NCI-H2081 treated with DMSO at 0.1 percent for 48 hours (cell line): ENCODE measurements around the gene PDE8B.

Source experiments
- DNase-seq: peaks from one replicate; lab custom pipeline; 2025; lab: John Stamatoyannopoulos, UW

PDE8B gene, protein sequence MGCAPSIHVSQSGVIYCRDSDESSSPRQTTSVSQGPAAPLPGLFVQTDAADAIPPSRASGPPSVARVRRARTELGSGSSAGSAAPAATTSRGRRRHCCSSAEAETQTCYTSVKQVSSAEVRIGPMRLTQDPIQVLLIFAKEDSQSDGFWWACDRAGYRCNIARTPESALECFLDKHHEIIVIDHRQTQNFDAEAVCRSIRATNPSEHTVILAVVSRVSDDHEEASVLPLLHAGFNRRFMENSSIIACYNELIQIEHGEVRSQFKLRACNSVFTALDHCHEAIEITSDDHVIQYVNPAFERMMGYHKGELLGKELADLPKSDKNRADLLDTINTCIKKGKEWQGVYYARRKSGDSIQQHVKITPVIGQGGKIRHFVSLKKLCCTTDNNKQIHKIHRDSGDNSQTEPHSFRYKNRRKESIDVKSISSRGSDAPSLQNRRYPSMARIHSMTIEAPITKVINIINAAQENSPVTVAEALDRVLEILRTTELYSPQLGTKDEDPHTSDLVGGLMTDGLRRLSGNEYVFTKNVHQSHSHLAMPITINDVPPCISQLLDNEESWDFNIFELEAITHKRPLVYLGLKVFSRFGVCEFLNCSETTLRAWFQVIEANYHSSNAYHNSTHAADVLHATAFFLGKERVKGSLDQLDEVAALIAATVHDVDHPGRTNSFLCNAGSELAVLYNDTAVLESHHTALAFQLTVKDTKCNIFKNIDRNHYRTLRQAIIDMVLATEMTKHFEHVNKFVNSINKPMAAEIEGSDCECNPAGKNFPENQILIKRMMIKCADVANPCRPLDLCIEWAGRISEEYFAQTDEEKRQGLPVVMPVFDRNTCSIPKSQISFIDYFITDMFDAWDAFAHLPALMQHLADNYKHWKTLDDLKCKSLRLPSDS

DNA sequence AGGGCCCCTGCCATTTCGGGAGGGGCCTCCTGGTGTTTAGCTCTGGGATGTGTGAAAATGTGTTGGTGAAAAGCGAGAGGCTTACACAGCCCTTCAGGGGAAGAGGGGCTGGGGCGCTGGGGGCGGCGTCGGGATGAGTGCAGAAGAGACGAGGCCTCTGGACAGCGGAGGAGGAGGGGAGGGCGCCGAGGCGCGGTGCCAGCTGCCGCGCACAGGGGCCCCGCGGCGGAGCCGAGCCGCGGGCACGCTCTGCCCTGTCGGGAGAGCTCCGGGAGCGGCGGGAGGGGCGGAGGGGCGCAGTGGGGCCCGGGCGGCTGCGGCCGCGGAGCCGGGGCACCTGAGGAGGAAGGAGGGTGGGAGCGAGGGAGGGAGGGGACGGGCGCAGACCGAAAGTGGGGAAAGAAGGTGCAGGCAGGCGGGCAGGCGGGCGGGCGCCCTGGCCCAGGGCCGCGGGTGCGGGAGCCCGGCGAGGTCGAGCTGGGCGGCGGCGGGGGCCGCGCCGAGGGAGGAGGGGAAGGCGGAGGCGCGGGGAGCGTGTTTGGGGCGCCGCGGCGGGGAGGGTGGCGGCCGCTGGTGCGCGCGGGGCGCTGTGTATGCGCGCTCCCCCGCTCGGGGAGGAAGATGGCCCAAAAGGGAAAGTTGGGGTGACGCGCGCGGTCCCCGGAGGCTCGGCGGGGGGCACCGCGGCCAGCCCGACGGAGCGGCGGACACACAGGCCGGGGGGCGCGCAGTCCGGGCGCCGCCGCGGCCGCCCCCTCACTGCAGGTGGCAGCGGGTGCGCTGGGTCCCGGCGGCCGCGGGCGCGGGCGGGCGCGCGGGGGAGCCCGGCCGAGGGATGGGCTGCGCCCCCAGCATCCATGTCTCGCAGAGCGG is at the start of gene PDE8B:
TSS of gene PDE8B (plus strand) at position 590 of the 873 bp plus-strand sequence. CDS start at position 836, 246 bp downstream.
- DNase-seq, result no peak

DNA sequence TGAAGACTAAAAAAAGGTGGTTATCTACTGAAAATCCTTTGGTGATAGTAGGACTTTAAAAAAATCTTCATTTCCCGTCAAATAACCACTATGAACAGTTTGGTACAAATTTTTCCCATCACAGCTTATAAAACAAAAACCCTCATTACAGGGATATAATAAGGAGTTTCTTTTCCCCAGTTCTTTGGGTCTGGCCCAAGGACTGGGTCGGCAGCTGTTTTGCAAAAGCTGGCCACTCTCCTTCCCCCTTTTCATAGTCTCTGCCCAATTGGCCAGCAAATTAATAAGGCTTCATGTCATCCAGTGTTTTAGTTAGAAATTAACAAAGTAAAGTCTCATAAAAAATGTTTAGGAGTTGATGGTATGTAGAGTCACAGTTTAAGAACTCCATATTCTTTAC is 47.0 kb upstream of the PDE8B start:
- no peak for DNase-seq

DNA sequence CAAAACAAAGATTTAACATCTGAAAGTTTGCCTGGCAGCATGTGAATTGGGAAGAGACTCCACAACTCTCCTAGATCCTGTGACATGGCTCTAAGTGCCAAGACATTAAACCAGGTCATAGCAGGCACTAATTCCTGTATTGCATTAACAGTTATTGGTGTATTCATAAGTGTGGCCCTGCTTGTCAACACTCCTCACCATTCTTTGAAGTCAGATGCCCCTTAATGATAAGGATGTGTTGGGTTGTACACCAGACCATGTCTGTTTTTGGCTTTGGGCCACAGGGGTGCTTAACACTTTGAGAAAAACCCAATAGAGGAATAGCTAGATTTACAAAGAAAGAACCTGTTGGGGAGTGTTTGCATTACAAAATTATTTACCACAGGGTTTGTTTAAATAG is 43.4 kb upstream of the PDE8B start:
- DNase-seq, result no peak

DNA sequence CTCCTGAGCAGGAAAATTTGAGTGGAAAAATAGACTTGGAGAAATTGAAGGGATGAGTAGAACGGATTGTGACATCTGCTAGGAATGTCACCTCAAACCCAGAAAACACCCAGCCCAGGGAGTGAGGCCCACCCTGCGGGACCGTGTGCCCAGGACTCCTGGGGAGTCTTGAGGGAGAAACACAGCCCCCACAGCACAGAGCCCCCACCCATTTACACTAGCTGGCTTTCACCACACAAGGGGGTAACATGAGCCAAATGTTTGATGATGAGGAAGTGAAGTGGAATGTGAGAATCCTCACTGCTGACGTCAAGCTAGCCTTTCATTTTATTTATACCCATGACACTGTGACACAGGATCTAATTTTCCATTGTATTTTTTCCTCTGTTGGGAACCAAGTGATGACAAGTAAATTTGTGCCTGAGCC is 42.8 kb upstream of the PDE8B start:
- DNase-seq, result no peak

DNA sequence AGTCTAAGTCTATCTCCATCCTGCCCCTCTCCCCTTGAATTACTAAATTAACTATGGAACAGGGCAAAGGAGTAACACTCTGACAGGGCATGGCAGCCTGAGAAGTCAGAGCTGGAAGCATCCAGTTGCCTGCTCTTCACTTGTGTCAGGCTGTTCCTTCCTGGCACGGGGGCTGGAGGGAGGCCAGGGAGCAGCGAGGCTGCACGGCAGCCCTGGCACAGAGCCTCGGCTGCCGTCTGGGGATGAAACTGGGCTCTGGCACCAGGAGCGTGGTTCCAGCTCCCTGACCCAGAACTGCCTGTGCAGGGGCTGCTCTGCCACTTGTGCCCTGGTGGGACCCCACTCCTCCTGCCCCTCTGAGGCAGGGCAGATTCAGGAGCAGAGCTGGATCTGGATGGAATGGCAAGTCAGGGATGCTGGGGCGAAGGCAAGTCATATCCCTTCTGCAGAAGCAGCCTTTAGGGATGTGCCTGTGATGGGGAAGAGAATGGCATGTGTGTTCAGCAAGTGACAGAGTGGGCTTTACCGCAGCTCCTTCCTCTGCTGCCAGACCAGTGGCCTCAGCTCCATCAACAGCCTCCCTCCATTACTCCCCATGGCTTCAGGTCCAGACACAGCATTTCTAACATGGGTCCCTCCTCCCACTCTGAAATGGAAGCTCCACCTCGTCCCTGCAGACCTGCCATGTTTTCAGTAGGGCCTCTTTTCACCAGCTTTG is 42.2 kb upstream of the PDE8B start:
- no peak for DNase-seq

DNA sequence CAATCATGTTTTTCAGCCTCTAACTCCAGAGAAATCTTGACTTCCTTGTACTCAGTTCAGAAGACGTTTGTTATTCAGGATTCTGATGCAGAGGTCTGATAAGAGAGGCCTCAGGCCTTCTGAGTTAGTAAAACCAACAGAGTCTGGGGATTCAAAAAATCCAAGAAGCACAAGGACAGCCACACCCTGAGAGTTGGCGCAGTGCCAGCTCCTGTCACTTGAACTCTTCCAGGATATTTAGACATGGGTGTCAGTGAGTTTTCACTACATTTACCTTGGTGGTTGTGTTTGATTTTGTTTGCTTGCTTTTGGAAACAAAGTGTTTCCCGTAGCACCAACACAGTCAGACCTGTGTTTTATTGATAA is 41.6 kb upstream of the PDE8B start:
- no peak for DNase-seq

DNA sequence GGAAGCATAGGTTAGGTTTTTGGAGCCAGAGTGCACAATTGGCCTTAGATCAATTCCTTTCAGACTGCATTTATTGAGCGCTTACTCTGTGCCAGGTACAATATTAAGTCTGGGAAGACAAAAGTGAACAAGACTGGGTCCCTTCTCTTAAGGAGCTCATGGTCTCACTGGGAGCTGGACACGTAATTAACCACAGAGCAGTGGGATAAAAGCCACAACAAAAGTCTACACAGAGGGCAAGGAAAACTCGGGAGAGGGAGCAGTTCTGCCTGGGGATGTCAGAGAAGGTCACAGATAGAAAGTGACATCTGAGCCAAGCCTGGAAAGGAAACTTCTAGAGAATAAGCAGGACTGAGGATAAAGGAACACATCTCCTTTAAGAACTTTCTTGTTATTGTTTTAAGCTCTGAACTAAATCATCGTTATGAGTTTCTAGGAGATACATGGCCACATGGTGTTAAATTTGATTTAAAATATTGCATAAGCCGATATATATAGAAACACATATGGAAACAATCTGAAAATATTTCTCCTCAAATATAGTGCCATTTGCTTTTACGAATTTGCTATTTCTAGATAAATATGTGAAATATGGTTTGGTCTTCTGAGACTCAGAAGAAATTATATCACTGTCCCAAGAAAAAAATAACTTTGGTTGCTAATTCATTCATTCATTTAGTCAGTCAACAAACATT is 40.1 kb upstream of the PDE8B start:
- no peak for DNase-seq

DNA sequence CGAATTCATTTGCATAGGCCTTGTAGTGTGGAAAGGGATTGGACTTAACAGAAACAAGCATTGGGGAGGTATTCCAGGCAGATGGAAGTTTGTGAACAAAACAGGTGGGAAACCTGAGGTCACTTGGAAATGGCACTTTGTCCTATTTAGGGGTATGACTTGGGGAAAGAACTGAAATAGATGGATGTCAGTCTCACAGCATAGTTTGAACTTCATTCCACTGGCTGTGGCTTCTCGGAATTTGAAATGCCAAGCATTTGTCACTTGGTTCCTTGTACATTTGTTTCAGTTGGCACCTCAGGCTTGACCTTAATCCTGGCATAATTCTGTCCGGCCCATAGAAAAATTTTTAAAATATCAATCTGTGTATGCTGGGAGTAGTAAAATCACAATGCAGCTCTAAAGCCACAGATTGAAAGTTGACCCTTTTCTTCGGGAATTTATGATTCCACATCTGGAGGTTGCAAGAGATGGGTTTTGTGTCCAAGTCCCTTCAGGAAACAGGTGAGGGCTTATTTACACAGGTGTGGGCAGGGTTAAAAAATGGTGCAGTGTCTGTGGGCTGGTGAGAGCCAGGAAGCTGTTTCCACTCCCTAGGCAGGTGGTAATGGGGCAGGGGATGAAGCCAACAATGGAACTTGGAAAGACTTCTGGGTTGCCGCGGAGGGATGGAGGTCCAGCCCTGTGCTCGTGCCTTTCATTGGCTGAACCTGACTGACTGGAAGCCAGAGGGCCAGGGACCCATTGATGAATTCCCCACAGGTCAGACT is 39.2 kb upstream of the PDE8B start:
- no peak for DNase-seq

DNA sequence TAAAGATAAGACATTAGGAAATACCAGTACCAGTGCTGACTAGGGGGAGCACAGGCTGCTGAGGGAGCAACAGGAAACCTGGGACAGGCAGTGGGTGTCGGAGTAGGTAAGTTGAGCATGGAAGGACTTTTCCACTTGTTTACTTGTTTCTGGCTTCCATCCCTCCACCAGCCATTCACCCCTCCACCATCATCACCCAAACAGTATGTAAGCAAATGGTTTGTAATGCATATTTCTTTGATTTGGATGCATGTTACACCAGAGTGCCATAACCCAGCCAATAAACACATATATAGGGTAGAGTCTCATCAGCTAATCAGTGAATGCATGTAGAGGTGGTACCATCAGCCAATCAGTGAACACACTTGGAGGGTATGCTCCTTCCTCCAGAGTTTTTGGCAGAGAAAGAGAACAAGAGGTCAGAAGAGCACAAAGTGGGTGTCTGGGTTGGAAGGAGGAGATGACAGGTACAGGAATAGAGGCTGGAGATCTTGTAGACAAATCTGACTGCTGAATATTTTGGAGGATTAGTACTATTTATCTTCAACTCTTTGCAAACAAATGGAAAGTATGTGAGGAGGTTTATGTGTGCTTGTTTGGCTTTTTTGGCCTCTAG is 37.7 kb upstream of the PDE8B start:
- no peak for DNase-seq

DNA sequence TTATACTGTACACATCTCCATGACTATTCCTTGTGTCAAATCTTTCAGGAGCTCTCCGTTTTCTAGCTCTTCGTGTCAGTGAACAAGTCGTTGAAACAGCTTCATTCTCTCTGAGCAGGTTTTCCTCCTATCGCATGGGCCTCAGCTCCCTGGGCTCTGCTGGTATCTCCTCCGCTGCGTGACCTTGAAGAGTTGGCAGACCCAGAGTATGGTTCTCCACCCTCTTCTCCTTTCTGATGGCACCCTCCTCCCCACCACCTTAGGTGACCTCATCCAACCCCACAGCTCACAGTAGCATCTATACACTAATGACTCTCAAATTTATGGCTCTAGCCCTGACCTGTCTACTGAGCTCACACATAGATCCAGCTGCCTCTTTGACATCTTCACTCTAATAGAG is 36.0 kb upstream of the PDE8B start:
- DNase-seq, result no peak

DNA sequence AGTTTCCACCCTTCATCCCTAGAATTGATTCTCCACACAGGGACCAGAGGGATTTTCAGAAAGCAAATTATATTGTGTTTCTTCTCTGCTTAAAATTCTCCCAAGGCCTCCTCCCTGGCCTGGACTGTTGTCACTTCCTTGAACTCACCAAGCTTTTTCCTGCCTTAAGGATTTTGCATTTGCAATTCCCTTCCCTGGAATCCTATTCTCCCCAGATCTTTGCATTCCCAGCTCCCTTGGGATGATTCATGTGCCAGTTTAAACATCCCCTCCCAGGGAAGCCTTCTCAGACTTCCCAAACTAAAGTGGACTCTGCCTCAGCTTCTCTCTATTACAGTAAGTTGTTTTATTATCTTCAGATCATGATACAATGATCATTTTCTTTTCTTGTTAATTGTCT is 35.2 kb upstream of the PDE8B start:
- no peak for DNase-seq

DNA sequence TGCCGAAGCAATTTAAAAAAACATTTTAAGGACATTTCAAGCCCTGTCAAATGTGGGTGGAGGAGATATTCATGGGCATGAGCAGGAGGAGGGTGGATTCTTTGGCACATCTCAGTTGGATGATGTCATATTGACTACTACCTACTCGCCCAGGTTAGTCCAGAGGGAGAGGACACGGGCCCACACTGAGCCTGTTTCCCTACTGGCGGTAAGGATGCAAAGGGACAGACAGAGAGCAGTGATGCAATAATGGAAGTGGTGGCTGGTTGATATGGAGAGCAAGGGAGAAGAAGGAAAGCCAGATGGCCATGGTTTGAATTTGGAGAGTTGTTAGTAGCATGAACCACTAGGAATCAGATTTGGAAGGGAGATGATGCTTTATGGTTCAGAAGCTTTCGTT is 34.1 kb upstream of the PDE8B start:
- no peak for DNase-seq

DNA sequence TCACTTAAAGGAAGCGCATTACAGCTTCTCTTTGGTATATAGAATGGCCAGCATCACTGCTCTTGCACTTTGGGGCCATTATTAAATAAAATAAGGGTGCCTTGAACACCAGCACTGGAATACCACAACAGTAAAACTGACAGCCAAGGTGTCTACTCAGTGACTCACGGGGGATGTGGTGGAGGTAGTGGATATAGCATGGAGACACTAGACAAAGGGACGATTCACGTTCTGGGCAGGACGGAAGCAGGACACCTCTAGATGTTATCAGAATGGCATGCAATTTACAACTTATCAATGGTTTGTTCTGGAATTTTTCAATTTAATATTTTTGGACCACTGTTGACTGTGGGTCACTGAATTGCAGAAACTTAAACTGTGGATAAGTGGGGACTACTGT is 32.9 kb upstream of the PDE8B start:
- no peak for DNase-seq

DNA sequence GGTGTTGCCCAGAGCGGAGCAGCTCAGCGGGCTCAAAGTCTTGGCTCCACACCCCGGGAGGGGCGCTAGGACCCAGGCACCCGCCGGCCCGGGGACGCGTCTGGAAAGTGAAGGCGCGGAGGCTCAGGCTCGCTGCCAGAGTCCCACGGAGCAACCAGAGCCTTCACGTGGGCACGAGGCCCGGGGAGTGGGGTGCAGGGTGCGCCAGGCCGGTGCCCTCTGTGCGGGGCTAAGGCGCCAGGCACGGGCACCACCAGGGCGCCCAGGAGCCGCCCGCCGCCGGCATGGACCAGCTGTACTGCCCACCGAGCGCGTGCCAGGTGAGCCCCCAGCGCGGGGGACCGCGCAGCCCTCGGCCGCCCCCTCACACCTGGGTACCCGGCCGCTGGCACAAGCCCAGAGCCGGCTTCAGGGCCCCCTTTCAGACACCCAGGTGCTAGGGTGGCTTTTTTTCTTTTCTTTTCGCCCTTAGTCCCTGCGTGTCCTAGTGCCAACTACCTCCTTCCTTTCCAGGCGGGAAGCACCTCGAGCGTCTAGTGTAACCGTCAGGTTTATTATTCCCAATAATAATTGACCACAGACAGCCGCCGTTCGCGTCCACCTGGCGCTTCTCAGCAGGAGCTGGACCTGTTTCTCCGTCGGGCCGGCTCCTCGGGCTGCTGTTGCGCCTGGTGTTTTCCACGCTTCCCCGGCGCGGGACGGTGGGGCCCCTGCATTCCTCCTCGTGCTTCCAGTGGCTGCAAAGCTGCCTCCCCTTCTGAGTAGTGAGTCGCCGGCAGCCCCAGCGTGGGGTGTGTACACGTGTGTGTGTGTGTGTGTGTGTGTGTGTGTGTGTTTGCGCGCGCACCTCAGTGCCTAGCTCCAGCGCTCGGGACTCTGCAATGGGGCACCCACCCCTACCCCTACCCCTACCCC is 30.1 kb upstream of the PDE8B start:
- no peak for DNase-seq

DNA sequence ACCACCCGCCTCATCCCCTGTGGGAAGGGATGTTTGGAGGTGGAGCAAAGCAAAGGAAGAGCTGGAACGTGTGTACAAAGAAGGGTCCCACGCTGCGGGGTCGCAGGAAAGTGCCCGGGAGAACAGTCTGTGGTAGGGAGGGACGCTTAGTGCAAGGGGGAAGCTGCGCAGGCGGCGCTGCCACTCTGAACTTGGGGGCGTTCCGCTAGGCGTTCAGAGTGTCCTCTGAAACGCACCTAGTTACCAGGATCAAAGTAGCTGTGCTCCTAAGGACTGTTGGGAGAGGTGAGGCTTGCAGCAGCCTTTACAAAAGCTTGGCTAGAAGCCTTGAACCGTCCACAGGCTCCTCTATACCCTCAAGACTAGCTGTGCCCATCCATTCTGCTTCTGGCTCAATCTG is 29.3 kb upstream of the PDE8B start:
- DNase-seq, result no peak

DNA sequence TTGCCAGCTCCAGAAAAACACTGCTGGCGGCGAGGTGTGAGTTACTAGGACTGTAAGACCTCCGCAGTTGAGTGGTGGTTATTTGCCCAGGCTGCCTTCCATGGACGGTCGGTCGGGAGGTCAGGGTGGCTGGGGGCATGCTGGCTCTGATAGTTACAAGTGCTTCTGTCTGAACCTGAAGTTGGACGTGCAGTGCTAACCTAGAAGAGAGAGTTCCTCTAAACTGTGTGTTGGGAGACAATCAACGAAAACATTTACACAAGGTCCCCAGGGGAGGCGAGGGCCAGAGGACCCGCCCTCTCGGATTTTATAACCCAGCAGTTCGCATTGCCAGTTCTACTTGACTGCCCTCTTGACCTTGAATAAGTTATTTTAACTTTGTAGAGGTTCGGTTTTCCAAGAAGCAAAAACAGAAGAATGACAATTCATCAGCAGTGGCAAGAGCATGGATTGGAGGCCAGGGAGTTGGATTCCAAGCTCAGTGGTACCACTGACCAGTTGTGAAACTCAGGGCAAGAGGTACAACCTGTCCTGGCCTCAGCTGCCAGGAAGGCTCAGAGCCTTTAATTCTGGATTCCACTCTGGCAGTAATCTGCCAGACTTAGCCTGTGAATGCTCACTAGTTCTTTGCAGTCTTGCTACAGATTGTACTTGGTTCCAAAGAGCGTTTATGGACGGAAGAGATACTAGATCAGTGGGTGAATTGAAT is 28.7 kb upstream of the PDE8B start:
- no peak for DNase-seq

DNA sequence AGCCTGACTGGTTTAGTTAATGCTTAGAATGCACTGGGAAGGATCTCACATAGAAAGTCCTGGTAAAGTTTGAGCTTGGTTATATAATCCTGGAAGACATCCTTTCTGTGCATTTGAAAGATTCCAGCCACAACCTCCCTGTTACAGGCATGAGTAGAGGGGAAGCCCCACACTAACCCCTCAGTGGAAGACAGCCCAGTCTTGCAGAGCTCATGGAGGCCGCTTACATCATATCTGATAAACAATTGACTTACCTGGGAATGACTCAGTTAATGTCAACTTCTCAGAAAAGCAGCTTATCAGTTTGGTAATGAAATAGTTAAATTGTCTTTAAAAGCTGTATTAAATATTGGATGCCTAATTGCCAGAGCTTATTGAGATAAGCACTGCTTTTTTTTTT is 28.1 kb upstream of the PDE8B start:
- no peak for DNase-seq
